ENCODE measurements around the gene OR5L2.
"Not testable (repeated sequence)": the region's sequence is repeated elsewhere in the genome, so short reads cannot be mapped to it uniquely, and the experiment has no call there.

The OR5L2 gene

DNA sequence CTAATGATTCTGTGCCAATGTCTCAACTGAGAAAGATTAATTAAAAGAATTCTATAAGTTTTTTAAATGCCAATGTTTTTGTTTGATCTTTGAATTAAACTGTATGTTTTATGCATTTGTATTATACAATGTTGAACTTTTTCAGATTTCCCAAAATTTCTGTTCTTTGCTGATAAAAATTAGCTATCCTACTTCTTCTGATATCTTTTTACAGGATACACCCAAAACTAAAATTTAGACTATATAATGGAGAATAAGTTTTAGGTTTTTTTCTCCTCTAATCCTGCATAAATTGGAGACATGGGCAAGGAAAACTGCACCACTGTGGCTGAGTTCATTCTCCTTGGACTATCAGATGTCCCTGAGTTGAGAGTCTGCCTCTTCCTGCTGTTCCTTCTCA is at the start of gene OR5L2:
TSS of gene OR5L2 (plus strand) at position 301 of the 400 bp plus-strand sequence. CDS start at position 301, 0 bp downstream.
- no peak for DNase-seq

DNA sequence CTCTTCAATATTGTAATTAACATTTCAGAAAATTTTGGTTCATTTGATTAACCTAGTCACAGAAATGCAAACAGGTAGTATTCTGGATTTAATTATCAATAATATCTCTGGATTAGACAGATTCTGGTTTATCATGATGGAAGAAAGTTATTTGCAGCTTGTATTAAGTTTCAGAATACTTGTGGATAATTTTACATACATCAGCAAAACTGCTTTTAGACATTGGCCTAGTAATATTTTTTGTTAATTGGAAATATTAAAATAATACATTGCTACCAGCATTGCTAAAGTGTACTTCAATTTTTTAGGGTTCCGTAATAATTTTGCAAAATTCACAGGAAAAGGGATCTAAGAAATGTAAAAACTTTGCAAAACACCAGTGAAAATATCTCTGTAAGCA is 35.4 kb upstream of the OR5L2 start:
- DNase-seq: no peak

DNA sequence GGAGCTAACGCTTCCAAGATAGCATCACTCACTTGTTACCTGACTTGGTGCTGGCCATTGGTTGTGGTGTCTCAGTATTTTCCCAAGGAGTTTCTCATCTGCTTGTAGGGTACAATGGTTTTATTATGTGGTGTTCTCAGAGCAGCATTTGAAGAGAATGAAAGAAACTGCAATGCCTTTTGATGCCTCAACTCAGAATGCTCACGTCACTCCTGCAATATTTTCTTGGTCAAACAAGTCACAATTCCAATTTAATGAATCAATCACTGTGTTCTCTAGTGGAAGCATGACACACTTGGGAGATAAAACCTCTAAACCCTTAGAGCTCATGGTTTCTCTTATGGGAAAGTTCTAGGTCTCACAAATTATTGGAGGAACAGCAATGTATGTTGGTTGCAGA is 33.7 kb upstream of the OR5L2 start:
- no peak for DNase-seq

DNA sequence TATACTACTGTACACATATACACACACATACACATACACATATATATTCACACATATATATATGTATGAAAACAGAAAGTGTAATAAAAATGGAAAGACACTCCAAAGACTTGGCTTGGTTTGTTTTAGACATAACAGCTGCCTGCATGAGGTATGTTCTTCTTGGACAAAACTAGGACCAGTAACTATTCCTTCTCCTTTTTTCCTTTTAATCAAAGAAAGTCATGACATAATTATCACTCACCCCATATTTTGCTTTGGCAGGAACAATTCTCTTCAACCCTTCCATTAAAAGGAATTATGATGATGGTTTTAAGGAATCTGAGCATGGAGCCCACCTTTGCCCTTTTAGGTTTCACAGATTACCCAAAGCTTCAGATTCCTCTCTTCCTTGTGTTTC is 31.8 kb upstream of the OR5L2 start, which contains the start of gene OR5D14:
TSS of gene OR5D14 (plus strand) at position 301 of the 400 bp plus-strand sequence. CDS start at position 301, 0 bp downstream.
- DNase-seq: no peak

DNA sequence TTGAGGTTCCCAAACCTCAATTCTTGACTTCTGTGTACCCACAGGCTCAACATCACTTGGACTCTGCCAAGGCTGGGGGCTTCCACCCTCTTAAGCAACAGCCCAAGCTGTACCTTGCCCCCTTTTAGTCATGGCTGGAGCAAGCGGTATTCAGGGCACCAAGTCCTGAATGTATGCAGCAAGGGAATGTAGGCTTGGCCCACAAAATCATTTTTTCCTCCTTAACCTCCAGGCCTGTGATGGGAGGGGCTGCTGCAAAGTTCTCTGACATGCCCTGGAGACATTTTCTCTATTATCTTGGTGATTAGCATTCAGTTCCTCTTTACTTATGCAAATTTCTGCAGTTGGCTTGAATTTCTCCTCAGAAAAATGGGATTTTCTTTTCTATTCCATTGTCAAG is 20.8 kb upstream of the OR5L2 start:
- no peak for DNase-seq

DNA sequence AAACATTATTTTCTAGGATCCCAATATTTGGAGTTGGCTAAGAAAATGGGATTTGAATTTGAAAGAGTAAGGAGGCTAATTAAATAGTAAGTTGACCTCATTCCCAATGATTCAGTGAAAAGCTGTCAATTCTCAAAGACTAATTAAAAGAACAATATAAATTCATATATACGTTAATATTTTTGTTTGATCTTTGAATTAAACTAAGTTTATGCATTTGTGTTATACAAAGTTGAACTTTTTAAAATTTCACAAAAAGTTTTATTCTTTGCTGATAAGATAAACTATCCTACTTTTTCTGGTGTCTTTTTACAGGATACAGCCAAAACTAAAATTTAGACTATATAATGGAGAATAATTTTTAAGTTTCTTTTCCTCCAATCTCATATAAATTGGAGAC is 16.0 kb upstream of the OR5L2 start, which contains the start of gene OR5L1:
TSS of gene OR5L1 (plus strand) at position 301 of the 400 bp plus-strand sequence. CDS start 100 bp downstream, outside the sequence.
- DNase-seq: no peak

DNA sequence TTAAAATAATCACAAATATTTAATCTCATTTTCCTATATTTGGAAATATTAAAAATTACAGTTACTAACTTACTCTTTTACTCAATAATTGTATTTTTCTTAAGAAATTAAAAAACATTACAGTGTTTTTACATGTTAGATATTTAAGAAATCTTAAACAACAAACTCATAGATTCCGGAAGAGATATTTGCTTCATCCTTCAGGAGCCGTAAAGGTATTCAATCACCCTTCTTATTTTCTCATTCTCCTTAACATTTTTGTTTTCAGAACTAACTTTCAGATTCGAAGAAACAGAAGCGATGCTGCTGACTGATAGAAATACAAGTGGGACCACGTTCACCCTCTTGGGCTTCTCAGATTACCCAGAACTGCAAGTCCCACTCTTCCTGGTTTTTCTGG is 7.7 kb upstream of the OR5L2 start, which contains the start of gene OR5D18:
TSS of gene OR5D18 (plus strand) at position 301 of the 400 bp plus-strand sequence. CDS start at position 301, 0 bp downstream.
- DNase-seq: no peak

DNA sequence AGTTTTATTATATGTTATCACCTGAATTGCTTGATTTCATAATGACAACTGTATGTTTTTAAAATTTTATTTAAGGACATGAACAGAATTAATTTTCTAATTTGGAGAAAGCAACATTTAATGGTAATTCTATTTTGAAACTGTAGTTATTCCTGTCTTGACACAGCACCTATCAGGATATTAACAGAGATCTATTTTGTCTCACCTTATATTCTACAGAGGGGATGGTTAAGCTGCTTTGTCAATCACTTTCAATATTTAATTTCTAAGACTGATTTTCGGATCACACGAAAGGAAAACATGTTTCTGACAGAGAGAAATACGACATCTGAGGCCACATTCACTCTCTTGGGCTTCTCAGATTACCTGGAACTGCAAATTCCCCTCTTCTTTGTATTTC is 11.4 kb downstream of the OR5L2 start, which contains the start of gene OR5D16:
TSS of gene OR5D16 (plus strand) at position 301 of the 400 bp plus-strand sequence. CDS start at position 301, 0 bp downstream.
- no peak for DNase-seq

DNA sequence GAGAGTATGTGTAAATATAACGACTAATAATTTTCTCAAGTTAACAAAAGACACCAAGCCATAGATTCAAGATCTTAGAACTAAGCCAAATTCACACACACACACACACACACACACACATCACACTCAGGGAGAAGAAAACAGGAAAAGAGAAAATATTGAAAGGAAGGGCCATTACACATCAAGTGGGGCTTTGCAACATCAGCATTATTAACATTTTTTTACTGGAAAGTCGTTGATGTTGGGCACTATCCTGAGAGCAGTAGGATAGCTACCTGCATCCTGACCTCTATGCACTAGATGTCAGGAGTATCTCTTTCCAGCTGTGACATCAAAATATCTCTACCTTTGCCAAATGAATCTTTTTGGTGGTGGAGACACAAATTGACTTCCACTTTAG is 20.4 kb downstream of the OR5L2 start:
- no peak for DNase-seq

DNA sequence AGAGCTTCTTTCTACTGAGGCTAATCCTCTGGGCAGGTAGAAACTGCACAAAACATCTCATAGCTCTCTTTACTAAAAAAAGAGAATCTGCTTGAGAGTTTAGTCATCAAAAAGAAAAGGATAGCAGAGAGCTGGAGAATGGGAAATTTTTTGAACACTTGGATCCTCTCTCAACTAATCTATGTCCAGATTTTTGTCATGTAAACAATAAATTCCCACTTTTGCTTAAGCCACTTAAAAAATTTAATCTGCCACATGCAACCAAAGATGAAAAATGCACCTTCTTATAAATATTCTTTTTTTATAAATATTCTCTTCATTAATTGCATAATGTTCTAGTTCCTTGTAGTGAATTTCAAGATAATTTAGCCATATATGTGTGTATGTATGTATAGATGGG is 22.0 kb downstream of the OR5L2 start:
- no peak for DNase-seq

DNA sequence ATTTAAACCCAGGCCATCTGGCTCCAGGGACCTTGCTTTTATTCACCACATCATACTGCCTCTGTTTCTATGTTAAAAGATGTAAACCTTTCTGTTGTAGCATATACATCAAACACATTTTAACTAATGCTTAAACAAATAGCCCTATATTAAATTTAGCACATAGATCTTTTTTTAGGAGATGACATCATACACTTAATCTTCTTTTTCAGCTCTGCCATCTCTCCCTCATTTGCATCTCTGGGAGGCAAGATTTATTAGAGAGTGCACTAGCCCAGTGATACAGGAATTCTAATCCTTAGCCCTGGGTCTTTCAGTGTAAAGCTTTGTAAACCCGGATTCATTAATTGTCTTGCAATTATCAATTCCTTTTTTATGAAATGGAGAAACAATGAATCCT is 25.1 kb downstream of the OR5L2 start:
- DNase-seq: no peak

DNA sequence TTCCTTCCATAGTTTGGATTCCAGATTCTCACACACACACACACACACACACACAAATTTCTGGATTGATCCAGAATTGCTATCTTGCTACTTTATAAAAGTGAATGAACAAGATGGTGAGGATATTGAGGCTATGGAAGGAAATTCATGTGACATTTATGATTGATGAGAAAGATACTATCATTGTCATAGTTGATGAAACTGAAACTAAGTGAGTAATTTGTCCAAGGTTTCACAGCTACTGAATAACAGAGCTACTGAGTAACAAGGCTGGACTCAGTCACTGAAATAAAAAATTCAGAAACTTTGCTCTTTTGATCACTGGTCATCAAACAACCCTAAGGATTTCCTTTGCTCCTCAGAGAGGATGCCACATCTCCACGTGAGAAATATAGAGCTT is 27.7 kb downstream of the OR5L2 start:
- no peak for DNase-seq

DNA sequence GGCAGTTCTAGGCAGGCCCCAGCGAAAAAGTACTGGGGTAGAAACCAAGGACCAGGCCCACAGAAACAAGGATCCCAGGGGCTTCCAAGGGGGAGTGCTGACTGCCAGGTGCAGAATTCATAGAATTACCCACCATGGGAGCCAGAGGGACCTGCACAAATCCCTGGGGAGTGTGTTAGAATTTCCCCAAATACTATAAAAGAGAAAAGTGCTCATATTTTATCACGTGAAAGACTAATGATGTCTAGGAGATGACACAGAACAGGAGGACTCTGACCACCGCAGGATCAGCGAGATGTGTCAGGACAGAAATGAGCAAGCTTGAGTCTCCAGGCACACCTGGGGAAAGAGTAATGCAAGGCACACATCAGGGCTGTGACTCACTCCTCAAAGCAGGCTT is 40.3 kb downstream of the OR5L2 start:
- DNase-seq: not testable (repeated sequence)

DNA sequence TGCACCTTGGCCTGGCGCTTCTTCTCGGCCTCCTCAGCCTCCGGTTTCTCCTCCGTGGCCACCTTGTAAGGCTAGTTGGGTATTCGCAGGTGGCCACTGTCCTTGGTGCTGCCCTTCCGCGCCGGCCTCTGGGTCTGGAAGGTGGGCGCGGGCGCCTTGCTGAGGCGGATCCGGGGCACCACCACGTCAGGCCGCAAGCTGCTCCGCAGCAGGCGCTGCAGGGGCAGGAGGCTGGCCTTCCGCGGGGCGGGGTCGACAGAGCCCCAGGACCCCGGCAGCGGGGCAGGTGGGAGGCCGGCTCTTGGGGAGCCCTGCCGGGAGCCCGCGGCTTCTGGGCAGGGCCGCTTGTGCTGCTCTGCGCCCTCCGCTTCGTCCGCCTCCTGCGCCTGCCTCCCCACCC is 45.7 kb downstream of the OR5L2 start:
- DNase-seq: not testable (repeated sequence)

DNA sequence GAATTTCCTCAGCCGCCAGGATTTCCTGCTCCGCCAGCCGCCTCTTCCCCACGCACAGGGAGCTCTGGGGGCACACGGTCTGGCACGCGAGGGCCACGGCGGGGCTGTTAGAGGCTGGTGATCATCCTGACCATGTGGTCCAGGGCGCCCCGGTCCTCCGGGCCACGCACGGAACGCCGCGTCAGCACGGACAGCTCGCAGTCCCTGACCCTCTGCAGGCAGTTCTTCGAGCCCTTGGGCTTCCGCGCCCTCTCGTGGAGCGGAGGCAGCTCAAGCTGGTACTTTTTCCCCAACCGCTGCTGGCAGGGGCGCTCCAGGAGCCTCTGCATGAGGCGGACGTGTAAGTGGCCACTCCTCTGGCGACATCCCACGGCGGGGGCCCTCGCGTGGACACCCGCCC is 46.1 kb downstream of the OR5L2 start:
- not testable (repeated sequence) for DNase-seq
